T-helper 2 cell treated with Interferon-gamma antibody and Interleukin-4, amounts not matched to agents 100 ng/mL and 5 ng/mL, for 36 hours (primary cell): Measurements from ENCODE around the gene FGD4. TPM values are rescaled to one million over a fixed set of nuclear protein-coding genes. Genes with fewer than 3 reads are reported as not detected.

ENCODE experiments used
- intact Hi-C: fragments of 100-400 bp; cut with micrococcal nuclease; formaldehyde crosslinking; loops from one replicate; pipeline ENCODE4 v1.15.1; 2023
- total RNA-seq: library from RNA; stranded (reverse); gene quantifications from 2 replicates; pipeline ENCODE4 v1.2.3, GENCODE V29; 2022

FGD4 gene
- total RNA-seq, 1 donor from 2014 or later: 0.48 TPM

- intact Hi-C loops: loop anchor here (2.0 to 10.0 kb wide), 2 partner anchors 799 to 1567 kb away; partner anchors contain the start of gene ETFBKMT
These were observed 54.7 kb downstream of the FGD4 start for GRCh38 chr12:32454075-32454474.

DNA sequence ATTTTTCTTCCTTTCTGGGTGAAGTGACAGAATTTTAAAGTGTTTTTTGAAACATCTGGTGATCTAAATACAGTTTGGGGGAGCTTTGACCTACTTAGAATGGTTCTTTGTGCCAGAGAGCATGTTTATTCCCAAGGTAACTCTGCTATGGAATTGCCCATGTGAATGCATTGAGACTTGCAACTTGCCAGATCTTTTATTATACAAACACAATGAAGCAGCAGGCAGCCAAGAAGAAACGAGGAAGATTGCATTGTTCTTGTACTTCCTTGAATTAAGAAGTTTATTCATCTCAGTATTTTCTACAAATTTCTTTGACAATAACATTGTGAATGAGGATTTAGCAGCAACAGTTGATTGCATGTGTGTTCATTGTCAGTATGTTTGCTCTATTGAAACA, 55.5 kb downstream of the FGD4 start:
- intact Hi-C loops: loop anchor here (1.0 to 10.0 kb wide), 6 partner anchors 88 to 1566 kb away; partner anchors contain the start of genes ETFBKMT and YARS2

GRCh38 chr12:32455607-32456071, 56.3 kb downstream of the FGD4 start:
- intact Hi-C loops: loop anchor here (1.0 to 10.0 kb wide), 6 partner anchors 88 to 1565 kb away; partner anchors contain the start of genes ETFBKMT and YARS2

DNA sequence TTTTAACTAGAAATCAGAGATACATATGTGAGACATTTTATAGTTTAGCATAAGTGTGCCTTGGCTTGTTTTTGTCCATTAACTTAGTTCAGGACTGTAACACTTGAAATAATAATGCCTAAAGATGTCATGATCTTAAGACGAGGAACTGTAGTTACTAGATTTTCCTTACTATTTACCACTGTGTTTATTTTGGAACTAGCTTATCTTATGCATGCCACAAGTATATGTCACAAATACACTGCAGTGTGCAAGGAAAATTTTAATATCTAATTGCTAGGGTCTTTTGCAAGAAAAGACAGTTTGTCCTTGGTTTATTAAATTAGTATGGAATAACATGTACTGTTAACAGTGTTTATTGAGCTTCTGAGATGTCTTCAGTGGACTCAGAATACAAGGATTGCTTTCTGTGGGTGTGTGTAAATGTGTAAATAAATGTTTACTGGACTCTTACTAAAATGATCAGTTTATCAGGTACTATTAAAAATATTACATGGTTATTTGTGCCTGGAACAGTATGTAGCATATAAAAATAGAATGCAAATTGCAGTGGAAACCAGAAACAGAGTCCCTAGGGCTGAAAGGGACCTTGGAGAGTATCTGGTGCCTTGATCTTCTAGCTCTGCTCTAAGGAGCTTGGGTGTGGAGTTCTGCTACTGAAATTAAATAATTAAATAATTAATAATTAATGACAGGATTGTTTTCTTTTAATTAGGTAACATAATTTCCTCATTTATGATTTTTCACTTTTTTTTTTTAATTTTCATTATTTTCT, 58.1 kb downstream of the FGD4 start:
- intact Hi-C loops: loop anchor here (5.0 to 10.0 kb wide), 2 partner anchors 90 to 803 kb away; partner anchors contain the start of gene ETFBKMT

DNA sequence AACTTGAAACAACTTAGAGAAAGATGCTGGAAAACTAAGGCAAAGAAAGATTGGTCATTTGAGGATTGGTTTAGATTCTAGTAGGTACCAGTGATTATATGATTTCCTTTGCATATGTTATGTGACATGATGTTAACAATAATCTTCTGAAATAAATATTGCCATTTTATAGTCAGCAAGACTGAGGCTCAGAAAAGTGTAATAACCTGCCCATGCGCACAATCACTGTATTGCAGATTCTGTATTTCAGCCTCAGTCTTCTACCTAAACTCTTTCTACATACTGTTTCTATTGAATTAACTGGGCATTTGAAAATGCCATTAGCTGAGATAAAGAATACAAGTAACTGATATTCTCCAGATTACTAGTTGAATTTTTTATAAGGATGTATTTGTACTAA, 61.3 kb downstream of the FGD4 start:
- intact Hi-C loops: no loop called here

- intact Hi-C loops: no loop called here
These were observed 63.5 kb downstream of the FGD4 start for GRCh38 chr12:32462908-32463307.

- intact Hi-C loops: no loop called here
These were observed 66.8 kb downstream of the FGD4 start for GRCh38 chr12:32466187-32466586.

DNA sequence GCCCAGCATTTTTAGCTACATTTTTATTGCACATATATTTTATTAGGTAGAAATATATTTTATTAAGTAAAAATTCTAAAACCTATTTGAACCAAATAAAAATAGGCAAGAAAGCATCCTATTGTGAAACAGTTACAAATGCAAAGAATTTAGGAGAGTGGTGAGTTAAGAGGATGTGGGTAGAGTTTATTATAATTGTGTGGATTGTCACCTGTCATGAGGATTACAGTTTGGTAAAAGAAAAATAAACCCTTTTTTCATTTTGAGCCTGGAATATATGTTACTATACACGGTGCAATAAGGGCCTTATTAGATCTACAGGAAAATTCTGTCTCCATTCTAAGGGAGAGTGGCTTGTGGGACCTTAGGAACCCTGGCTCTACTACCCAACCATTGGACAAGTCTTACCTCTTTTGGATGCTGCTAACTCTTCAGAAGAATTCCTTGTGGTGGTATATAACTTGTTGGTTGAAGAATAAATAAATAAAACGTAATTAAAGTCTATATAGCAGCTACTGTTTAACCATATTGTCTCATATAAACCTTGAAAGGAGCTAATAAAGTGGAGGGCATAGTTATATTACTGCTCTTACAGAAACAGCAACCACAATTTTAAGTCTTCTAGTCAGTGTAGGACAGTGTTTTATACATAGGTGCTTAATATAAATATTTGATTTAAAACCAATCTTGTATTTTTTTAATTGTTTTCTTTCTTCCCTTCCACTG, 67.8 kb downstream of the FGD4 start:
- intact Hi-C loops: no loop called here

DNA sequence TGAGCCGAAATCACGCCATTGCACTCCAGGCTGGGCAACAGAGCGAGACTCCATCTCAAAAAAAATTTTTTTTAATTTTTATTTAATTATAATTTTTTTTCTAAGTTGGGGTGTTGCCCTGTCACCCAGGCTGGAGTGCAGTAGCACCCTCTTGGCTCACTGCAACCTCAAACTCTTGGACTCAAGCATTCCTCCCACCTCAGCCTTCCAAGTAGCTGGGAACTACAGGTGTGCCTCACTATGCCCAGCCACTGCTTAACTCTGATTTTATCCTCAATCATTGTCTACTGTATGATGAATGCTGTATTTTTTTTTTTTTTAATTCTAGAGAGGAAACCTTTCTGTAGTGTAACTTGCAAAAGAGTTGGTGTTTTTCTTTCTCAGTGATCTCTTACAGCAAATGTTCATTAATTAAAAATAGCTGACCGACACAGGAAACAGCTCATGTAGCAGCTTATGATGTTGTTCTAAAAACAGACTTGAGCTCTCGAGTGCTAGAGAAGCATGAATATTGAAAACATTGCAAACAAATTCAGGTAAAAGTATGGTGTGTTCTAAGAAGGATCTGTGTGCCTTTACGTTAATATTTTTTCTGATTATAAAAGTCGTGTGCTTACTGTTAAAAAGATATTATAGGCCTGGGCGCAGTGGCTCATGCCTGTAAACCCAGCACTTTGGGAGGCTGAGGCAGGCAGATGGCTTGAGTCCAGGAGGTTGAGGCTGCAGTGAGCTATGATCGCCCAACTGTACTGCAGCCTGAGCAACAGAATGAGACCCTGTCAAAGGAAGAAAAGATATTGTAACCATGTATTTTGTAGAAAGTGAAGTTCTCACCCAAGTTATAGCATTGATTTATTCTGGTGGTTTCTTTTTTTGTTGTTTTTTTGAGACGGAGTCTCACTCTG, 68.9 kb downstream of the FGD4 start:
- intact Hi-C loops: no loop called here

GRCh38 chr12:32470936-32471470, 71.6 kb downstream of the FGD4 start:
- intact Hi-C loops: no loop called here

DNA sequence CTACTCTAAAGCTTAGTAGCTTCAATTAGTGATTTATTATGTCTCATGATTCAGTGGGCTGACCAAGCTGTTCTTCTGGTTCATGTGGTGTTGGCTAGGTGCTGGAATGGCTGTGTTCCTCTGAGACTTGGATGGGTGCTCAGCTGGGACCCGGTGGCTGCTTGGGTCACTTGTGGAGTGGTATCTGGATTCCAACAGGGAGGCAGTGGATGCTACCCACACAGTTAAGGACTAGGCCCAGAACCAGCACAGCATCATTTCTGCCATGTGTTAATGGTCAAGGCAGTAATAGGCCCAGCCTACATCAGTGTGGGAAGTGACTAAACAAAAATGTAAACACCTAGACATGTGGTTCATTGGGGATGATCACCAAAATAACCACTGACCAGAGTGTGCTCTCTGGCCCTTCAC, 72.2 kb downstream of the FGD4 start:
- intact Hi-C loops: no loop called here

- intact Hi-C loops: no loop called here
These were observed 76.4 kb downstream of the FGD4 start for GRCh38 chr12:32475724-32476123.

GRCh38 chr12:32476446-32476845, 77.1 kb downstream of the FGD4 start:
- intact Hi-C loops: no loop called here

- intact Hi-C loops: no loop called here
These were observed 78.4 kb downstream of the FGD4 start for GRCh38 chr12:32477714-32478113.

DNA sequence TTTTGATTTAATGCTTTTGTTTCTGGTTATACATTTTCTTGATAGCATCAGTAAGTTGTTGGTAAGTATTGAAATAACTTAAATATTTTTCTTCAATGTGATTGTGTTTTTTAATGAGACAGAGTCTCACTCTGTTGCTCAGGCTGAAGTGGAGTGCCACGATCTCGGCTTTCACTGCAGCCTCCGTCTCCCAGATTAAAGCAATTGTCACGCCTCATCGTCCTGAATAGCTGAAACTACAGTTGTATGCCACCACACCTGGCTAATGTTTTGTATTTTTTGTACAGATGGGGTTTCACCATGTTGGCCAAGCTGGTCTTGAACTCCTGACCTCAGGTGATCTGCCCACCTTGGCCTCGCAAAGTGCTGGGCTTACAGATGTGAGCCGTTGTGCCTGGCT, 78.8 kb downstream of the FGD4 start:
- intact Hi-C loops: no loop called here

GRCh38 chr12:32478858-32479725, 79.7 kb downstream of the FGD4 start:
- intact Hi-C loops: no loop called here

GRCh38 chr12:32482226-32482625, 82.9 kb downstream of the FGD4 start:
- intact Hi-C loops: no loop called here

GRCh38 chr12:32483499-32483898, 84.1 kb downstream of the FGD4 start:
- intact Hi-C loops: no loop called here

- intact Hi-C loops: no loop called here
These were observed 84.6 kb downstream of the FGD4 start for GRCh38 chr12:32483993-32484392.

- intact Hi-C loops: no loop called here
These were observed 86.8 kb downstream of the FGD4 start for GRCh38 chr12:32486158-32486557.
